ENCODE data around the gene MAPK8IP1.

Gene MAPK8IP1

DNA sequence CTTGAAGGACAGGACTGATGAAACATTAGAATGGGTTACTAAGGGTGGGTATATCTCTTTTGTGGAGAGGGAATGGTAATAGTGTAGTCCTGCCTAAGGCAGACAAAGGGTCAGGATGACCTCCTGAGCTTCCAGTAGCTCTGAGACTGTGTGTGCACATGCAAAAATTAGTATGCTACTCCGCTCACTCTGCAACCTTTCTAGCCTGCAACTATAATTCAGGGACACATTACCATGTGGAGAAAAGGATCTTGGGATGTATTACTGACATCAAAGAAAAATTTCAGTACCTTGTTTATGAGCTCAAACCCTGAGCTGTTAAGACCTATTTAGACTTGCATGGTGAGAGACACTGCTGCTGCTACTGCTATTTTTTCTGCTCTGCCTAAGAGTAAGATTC lies 62.4 kb downstream of the MAPK8IP1 start:
- peaks cover 46% of the 10 kb centered on the region for H3K36me3 Mint-ChIP-seq (ENCODE audit: insufficient read depth)
- H3K27ac Mint-ChIP-seq: no peak overlapping the region
- no peaks in the 10 kb centered on the region for H3K27me3 Mint-ChIP-seq
- ATAC-seq (replicated peaks) (no peak), DNase-seq (no peak)
- H3K4me1 Mint-ChIP-seq (ENCODE audit: low read depth in 2 of 2): no peaks in the 10 kb centered on the region
- no peaks in the 10 kb centered on the region for H3K9me3 Mint-ChIP-seq
- H3K4me3 Mint-ChIP-seq: no peak overlapping the region

- Mint-ChIP-seq H3K4me1 (ENCODE audit: low read depth in 2 of 2) (no peaks in the 10 kb centered on the region), H3K36me3 (ENCODE audit: insufficient read depth) (peaks cover 44% of the 10 kb centered on the region), H3K27ac (peak overlapping the region in 1 of 2 donors; percentile 67), H3K9me3 (no peaks in the 10 kb centered on the region), H3K4me3 (no peak overlapping the region), H3K27me3 (no peaks in the 10 kb centered on the region)
- ATAC-seq (replicated peaks): no peak
- DNase-seq: no peak
Observed at GRCh38 chr11:45948356-45948755, 62.9 kb downstream of the MAPK8IP1 start.

- Mint-ChIP-seq H3K36me3 (ENCODE audit: insufficient read depth) (peaks cover 39% of the 10 kb centered on the region), H3K4me1 (ENCODE audit: low read depth in 2 of 2) (no peaks in the 10 kb centered on the region), H3K27ac (peak overlapping the region in 1 of 2 donors; percentile 22), H3K9me3 (no peaks in the 10 kb centered on the region), H3K4me3 (no peak overlapping the region), H3K27me3 (no peaks in the 10 kb centered on the region)
- no peak for DNase-seq
- no peak for ATAC-seq (replicated peaks)
Observed at GRCh38 chr11:45949992-45950407, 64.5 kb downstream of the MAPK8IP1 start.

All from effector memory CD8-positive, alpha-beta T cell (primary cell).